H1 (cell line): Measurements from ENCODE around the gene PRDM2. TPM values are rescaled to one million over a fixed set of nuclear protein-coding genes. Genes with fewer than 3 reads are reported as not detected.

Source experiments
- CTCF ChIA-PET: fragments of 300-600 bp; sonication (Branson Sonifier 250); formaldehyde crosslinking; loops from one replicate; lab custom pipeline; 2021; ENCODE audit not compliant: partially characterized antibody; lab: Charles Lee
- POLR2A ChIA-PET: fragments of 300-600 bp; sonication (Branson Sonifier 250); formaldehyde crosslinking; loops from one replicate; lab custom pipeline; 2021; ENCODE audit warnings: inconsistent platforms; ENCODE audit not compliant: partially characterized antibody; lab: Charles Lee
- DNase-seq, 2 experiments: peaks; one replicate each; pipeline versions ENCODE4 v3.0.0 to v3.0.0-alpha.2; 2010 to 2022; ENCODE audit warnings: low spot score in 2 of 2, low read depth in 1 of 2, mixed read lengths in 1 of 2
- FAIRE-seq: peaks from 2 replicates; lab custom pipeline; 2011; peaks lifted over from hg19 to GRCh38; lab: Jason Lieb, UNC
- H2AFZ ChIP-seq: 2 replicates; pipeline ENCODE4 v1.8.1; 2012; ENCODE audit warnings: low read length, inconsistent platforms
- H2AK5ac ChIP-seq: 2 replicates; pipeline ENCODE4 v1.6.1; 2013; ENCODE audit warnings: low read depth, low read length
- H2BK120ac ChIP-seq: replicated peaks from 2 replicates; pipeline ENCODE3; 2013; ENCODE audit warnings: low read depth, low read length, inconsistent platforms
- H2BK12ac ChIP-seq: 2 replicates; pipeline ENCODE4 v1.6.1; 2013; ENCODE audit warnings: low read depth, low read length
- H2BK15ac ChIP-seq: 2 replicates; pipeline ENCODE4 v1.6.1; 2013; ENCODE audit warnings: low read length
- H2BK20ac ChIP-seq: 2 replicates; pipeline ENCODE4 v1.6.1; 2013; ENCODE audit warnings: low read length
- H2BK5ac ChIP-seq: 2 replicates; pipeline ENCODE4 v1.6.1; 2013; ENCODE audit warnings: low read depth, low read length
- H3K14ac ChIP-seq: 2 replicates; pipeline ENCODE4 v1.6.1; 2013; ENCODE audit warnings: inconsistent platforms; ENCODE audit not compliant: insufficient read length
- H3K18ac ChIP-seq: 2 replicates; pipeline ENCODE4 v1.6.1; 2013; ENCODE audit warnings: low read length; ENCODE audit errors: extremely low read depth
- H3K23ac ChIP-seq: 2 replicates; pipeline ENCODE4 v1.6.1; 2013; ENCODE audit warnings: inconsistent platforms; ENCODE audit not compliant: insufficient read length
- H3K23me2 ChIP-seq: 2 replicates; pipeline ENCODE4 v1.6.1; 2013; ENCODE audit warnings: low read depth, low read length
- H3K27ac ChIP-seq: 2 replicates; pipeline ENCODE4 v1.6.1; 2011; ENCODE audit warnings: low read depth, low read length, inconsistent platforms
- H3K27me3 ChIP-seq, 4 experiments: replicated peaks in 1 of 4; 1 replicate in 1 of 4; 2 replicates in 3 of 4; pipeline versions ENCODE4 v1.6.1 to v1.8.1; 2011 to 2013; ENCODE audit warnings: low read length in 3 of 4, mild to moderate bottlenecking in 3 of 4, inconsistent platforms in 2 of 4, mixed read lengths in 2 of 4, moderate library complexity in 1 of 4; ENCODE audit not compliant: control insufficient read depth in 3 of 4, insufficient read depth in 3 of 4; ENCODE audit errors: extremely low read depth in 1 of 4
- H3K36me3 ChIP-seq, 4 experiments: 2 replicates each; pipeline versions ENCODE4 v1.6.1 to v1.8.1; 2011 to 2013; ENCODE audit warnings: mild to moderate bottlenecking in 4 of 4, low read length in 3 of 4, moderate library complexity in 2 of 4, control low read depth in 1 of 4, inconsistent platforms in 1 of 4; ENCODE audit not compliant: insufficient read depth in 4 of 4, control insufficient read depth in 2 of 4
- H3K4ac ChIP-seq: replicated peaks from 2 replicates; pipeline ENCODE3; 2013; ENCODE audit warnings: low read length, low read depth, mixed read lengths, inconsistent platforms; ENCODE audit not compliant: insufficient read length
- H3K4me1 ChIP-seq, 4 experiments: replicated peaks in 1 of 4; 1 replicate in 1 of 4; 2 replicates in 3 of 4; pipeline versions ENCODE4 v1.6.1 to v1.8.1; 2011 to 2013; ENCODE audit warnings: low read length in 3 of 4, inconsistent platforms in 2 of 4, mixed read lengths in 1 of 4; ENCODE audit not compliant: insufficient read depth in 4 of 4, control insufficient read depth in 3 of 4
- H3K4me2 ChIP-seq, 2 experiments: 2 replicates each; pipeline versions ENCODE4 v1.6.1 to v1.8.1; 2011 to 2013; ENCODE audit warnings: low read depth in 2 of 2, low read length in 2 of 2, control low read depth in 1 of 2, inconsistent platforms in 1 of 2, mild to moderate bottlenecking in 1 of 2; ENCODE audit not compliant: insufficient read depth in 1 of 2
- H3K4me3 ChIP-seq, 4 experiments: fragments of 200-600, 300-600 bp in 1 of 4; sonication (generic), shearing (Covaris generic), sonication (Bioruptor Twin) in 1 of 4; 2 replicates each; pipeline versions ENCODE4 v1.5.1 to v1.8.1; 2011 to 2016; ENCODE audit warnings: low read length in 4 of 4, low read depth in 3 of 4, control low read depth in 2 of 4, inconsistent platforms in 2 of 4, mild to moderate bottlenecking in 2 of 4, mixed read lengths in 1 of 4, moderate library complexity in 1 of 4; ENCODE audit not compliant: insufficient read depth in 2 of 4; ENCODE audit errors: extremely low read depth in 1 of 4
- H3K56ac ChIP-seq: replicated peaks from 2 replicates; pipeline ENCODE3; 2013; ENCODE audit warnings: low read depth, mild to moderate bottlenecking, mixed read lengths, low read length, inconsistent platforms; ENCODE audit not compliant: insufficient read length
- H3K79me1 ChIP-seq: 2 replicates; pipeline ENCODE4 v1.6.1; 2013; ENCODE audit warnings: low read depth, low read length, control low read depth
- H3K79me2 ChIP-seq, 2 experiments: 2 replicates each; pipeline versions ENCODE4 v1.6.1 to v1.8.1; 2012 to 2013; ENCODE audit warnings: low read length in 2 of 2, mild to moderate bottlenecking in 2 of 2, inconsistent platforms in 1 of 2; ENCODE audit not compliant: insufficient read depth in 2 of 2, control insufficient read depth in 1 of 2
- H3K9ac ChIP-seq, 4 experiments: replicated peaks in 1 of 4; 1 replicate in 1 of 4; 2 replicates in 3 of 4; pipeline versions ENCODE4 v1.6.1 to v1.8.1; 2011 to 2013; ENCODE audit warnings: low read depth in 3 of 4, low read length in 3 of 4, control low read depth in 2 of 4, mild to moderate bottlenecking in 2 of 4, moderate library complexity in 2 of 4, inconsistent platforms in 1 of 4; ENCODE audit errors: extremely low read depth in 1 of 4
- H3K9me3 ChIP-seq, 2 experiments: 2 replicates each; pipeline versions ENCODE4 v1.6.1 to v1.8.1; 2012 to 2013; ENCODE audit warnings: mild to moderate bottlenecking in 2 of 2, moderate library complexity in 2 of 2, control low read depth in 1 of 2, inconsistent platforms in 1 of 2, low read depth in 1 of 2, low read length in 1 of 2, mixed read lengths in 1 of 2; ENCODE audit not compliant: insufficient read depth in 2 of 2
- H4K20me1 ChIP-seq, 2 experiments: replicated peaks in 1 of 2; 2 replicates each; pipeline versions ENCODE3 to v1.8.1; 2011 to 2013; ENCODE audit warnings: inconsistent platforms in 2 of 2, low read length in 2 of 2, mild to moderate bottlenecking in 1 of 2; ENCODE audit not compliant: insufficient read depth in 2 of 2, control insufficient read depth in 1 of 2
- H4K5ac ChIP-seq: 2 replicates; pipeline ENCODE4 v1.6.1; 2013; ENCODE audit warnings: low read length, low read depth, mixed read lengths, inconsistent platforms; ENCODE audit not compliant: insufficient read length
- H4K8ac ChIP-seq: 2 replicates; pipeline ENCODE4 v1.8.0; 2013; ENCODE audit warnings: mild to moderate bottlenecking, moderate library complexity, low read length, inconsistent platforms; ENCODE audit not compliant: insufficient read depth; ENCODE audit errors: extremely low read depth
- H4K91ac ChIP-seq: replicated peaks from 2 replicates; pipeline ENCODE3; 2013; ENCODE audit warnings: low read length, mixed read lengths, inconsistent platforms; ENCODE audit not compliant: insufficient read length
- CHD2 ChIP-seq: IDR thresholded peaks from 2 replicates; pipeline ENCODE4 v1.6.1; 2012; ENCODE audit warnings: low read length, improper control_type of control experiment
- CTBP2 ChIP-seq: IDR thresholded peaks from 2 replicates; pipeline ENCODE4 v1.7.0; 2011; ENCODE audit warnings: borderline replicate concordance, mild to moderate bottlenecking, moderate library complexity, mixed read lengths, low read length; ENCODE audit not compliant: insufficient read depth, insufficient read length
- NANOG ChIP-seq: IDR thresholded peaks from 2 replicates; pipeline ENCODE4 v1.6.1; 2011; ENCODE audit warnings: low read length, low read depth, mild to moderate bottlenecking, inconsistent platforms; ENCODE audit not compliant: insufficient read depth, poor library complexity, severe bottlenecking
- RNF2 ChIP-seq: fragments of 200-900, 300-1000 bp; sonication (generic); IDR thresholded peaks from 2 replicates; pipeline ENCODE4 v1.7.1; 2016; ENCODE audit warnings: borderline replicate concordance, low read depth, mild to moderate bottlenecking, antibody characterized with exemption, low read length; ENCODE audit not compliant: poor library complexity, severe bottlenecking; ENCODE audit errors: missing control alignments
- SIRT6 ChIP-seq: IDR thresholded peaks from one replicate; pipeline ENCODE4 v1.7.1; 2012; ENCODE audit warnings: low read length, inconsistent platforms
- SIX5 ChIP-seq: IDR thresholded peaks from 2 replicates; pipeline ENCODE4 v1.6.1; 2011; ENCODE audit warnings: mild to moderate bottlenecking, low read depth, low read length
- TEAD4 ChIP-seq: IDR thresholded peaks from 2 replicates; pipeline ENCODE4 v1.6.1; 2012; ENCODE audit warnings: low read depth, low read length, inconsistent platforms, mixed read lengths
- WGBS, 2 experiments: shearing (Covaris generic) in 1 of 2; methylation state at CpG; one replicate each; pipeline versions ENCODE4 v1.1.6 to v1.1.7; 2013 to 2015; ENCODE audit warnings: low lambda C conversion rate in 2 of 2, mixed read lengths in 2 of 2, inconsistent platforms in 1 of 2, low coverage in 1 of 2, missing lambda C conversion rate in 1 of 2; ENCODE audit not compliant: insufficient replicate concordance in 2 of 2, insufficient coverage in 1 of 2, insufficient read length in 1 of 2; ENCODE audit errors: extremely low coverage in 1 of 2, missing lambda C conversion rate in 1 of 2; 5-methylcytosine and 5-hydroxymethylcytosine counted together
- polyA plus RNA-seq, 7 experiments: library from polyadenylated mRNA; depleted of rRNA in 3 of 7; stranded (reverse) in 5 of 7; unstranded in 2 of 7; fragments of >200 nt in 5 of 7; fragments of 200-250 nt in 2 of 7; gene quantifications; 1 replicate in 5 of 7; 2 replicates in 1 of 7; 4 replicates in 1 of 7; pipeline versions ENCODE4 v1.2.1 to v1.2.3, GENCODE V29; 2011 to 2013; ENCODE audit warnings: missing spikeins in 2 of 7, mixed read lengths in 2 of 7
- total RNA-seq: library from RNA; stranded (reverse); fragmentation: NEBNext Ultra II Directional; extraction: Animal tissue kit (Norgen Biotek cat#: 25700); gene quantifications from 2 replicates; pipeline ENCODE4 v1.2.1, GENCODE V29; 2021
- TF ChIP-seq, protein P1 (sequence below), 3 experiments: IDR thresholded peaks; 1 replicate in 2 of 3; 2 replicates in 1 of 3; pipeline versions ENCODE4 v1.5.1 to v1.6.1; 2011; ENCODE audit warnings: low read length in 3 of 3, mild to moderate bottlenecking in 3 of 3, inconsistent platforms in 2 of 3, low read depth in 1 of 3, moderate library complexity in 1 of 3; ENCODE audit not compliant: insufficient read depth in 1 of 3; ENCODE audit errors: control extremely low read depth in 1 of 3
- TF ChIP-seq, protein P2 (sequence below): IDR thresholded peaks from 2 replicates; pipeline ENCODE4 v1.6.1; 2011; ENCODE audit warnings: low read depth, mild to moderate bottlenecking, low read length; ENCODE audit not compliant: insufficient read depth

PRDM2 gene
- total and polyA plus RNA-seq, 2 of the 8 experiments (the other 6 are each of a cell fraction or from before 2014, with no cell fraction given) = 5.8 to 21.2 TPM

DNA sequence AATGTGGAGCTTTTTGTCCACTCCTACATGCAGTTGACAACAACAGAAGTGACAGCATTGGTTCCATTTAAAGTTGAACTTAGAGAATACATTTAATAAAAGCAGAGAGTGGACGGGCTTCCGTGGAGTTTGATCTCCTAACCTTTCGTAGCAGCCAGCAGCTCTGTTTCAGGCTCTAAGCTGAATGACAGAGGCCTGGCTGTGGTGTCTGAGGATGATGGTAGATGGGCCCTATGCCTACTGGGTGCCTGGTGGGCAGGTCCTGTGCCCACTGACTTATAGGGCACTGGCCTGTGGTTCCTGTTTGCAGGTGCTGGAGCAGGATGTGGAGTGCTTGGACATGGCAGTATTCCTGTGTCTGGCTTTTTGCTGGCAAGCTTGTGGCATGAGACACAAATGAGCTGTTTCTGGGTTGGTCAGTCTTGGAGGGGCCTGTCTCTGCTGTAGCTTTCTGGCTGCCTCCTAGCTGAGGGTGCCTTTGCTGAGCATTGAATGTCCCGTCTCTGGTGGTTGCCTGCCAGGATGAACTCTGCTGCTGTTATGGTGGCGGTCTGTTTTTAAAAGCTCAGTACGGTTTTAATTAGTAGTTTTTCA is 54.6 kb downstream of the PRDM2 start:
- no peak overlapping the region for H3K23ac ChIP-seq
- no peak overlapping the region for H2BK20ac ChIP-seq
- no peak overlapping the region for H3K4me3 ChIP-seq
- no peak overlapping the region for H4K8ac ChIP-seq
- no peak overlapping the region for H2BK120ac ChIP-seq
- ChIA-PET POLR2A (interaction anchor here (0.6 kb wide), 1 partner anchor 151 kb away, joined by 3 read pairs; no protein-coding TSS in a partner anchor), CTCF (interaction anchor here (0.7 to 1.6 kb wide), 6 partner anchors 10 to 59 kb away, joined by 3 to 7 read pairs (median 3); no protein-coding TSS in a partner anchor)
- peaks cover 2 to 9% (median 4%) of the 10 kb centered on the region in 4 experiments; a peak in 3 of 7 replicates for H3K4me1 ChIP-seq
- H2AFZ ChIP-seq = no peak overlapping the region
- H3K23me2 ChIP-seq = no peaks in the 10 kb centered on the region
- H2BK15ac ChIP-seq = no peak overlapping the region
- H4K91ac ChIP-seq = no peak overlapping the region
- H3K14ac ChIP-seq = no peak overlapping the region
- FAIRE-seq = no peak
- H2AK5ac ChIP-seq = no peak overlapping the region
- no peak overlapping the region for H3K9ac ChIP-seq
- WGBS, 2 experiments = 94% methylated on average over 6 of the region's 6 CpGs; no CpG with 5 or more reads in 1 of the 2 experiments
- H2BK5ac ChIP-seq = no peak overlapping the region
- no peak overlapping the region for H3K56ac ChIP-seq
- no peak overlapping the region for H4K5ac ChIP-seq
- H3K27me3 ChIP-seq = no peaks in the 10 kb centered on the region
- no peak overlapping the region for H3K4me2 ChIP-seq
- H3K36me3 ChIP-seq = no peaks in the 10 kb centered on the region
- peaks cover 3 to 62% of the 10 kb centered on the region in 2 experiments; a peak in 2 of 4 replicates for H3K79me2 ChIP-seq
- no peaks in the 10 kb centered on the region for H3K9me3 ChIP-seq
- no peak overlapping the region for H2BK12ac ChIP-seq
- no peak overlapping the region for H3K4ac ChIP-seq
- H4K20me1 ChIP-seq = peaks cover 15 to 19% of the 10 kb centered on the region in 2 experiments
- no peak overlapping the region for H3K18ac ChIP-seq
- H3K79me1 ChIP-seq = no peaks in the 10 kb centered on the region
- H3K27ac ChIP-seq = no peak overlapping the region
- DNase-seq = no peak
- no peak for TF ChIP-seq NANOG
- no peak for TF ChIP-seq CHD2
- TF ChIP-seq SIRT6 = no peak
- TF ChIP-seq RNF2 = no peak
- TF ChIP-seq, protein P1, sequence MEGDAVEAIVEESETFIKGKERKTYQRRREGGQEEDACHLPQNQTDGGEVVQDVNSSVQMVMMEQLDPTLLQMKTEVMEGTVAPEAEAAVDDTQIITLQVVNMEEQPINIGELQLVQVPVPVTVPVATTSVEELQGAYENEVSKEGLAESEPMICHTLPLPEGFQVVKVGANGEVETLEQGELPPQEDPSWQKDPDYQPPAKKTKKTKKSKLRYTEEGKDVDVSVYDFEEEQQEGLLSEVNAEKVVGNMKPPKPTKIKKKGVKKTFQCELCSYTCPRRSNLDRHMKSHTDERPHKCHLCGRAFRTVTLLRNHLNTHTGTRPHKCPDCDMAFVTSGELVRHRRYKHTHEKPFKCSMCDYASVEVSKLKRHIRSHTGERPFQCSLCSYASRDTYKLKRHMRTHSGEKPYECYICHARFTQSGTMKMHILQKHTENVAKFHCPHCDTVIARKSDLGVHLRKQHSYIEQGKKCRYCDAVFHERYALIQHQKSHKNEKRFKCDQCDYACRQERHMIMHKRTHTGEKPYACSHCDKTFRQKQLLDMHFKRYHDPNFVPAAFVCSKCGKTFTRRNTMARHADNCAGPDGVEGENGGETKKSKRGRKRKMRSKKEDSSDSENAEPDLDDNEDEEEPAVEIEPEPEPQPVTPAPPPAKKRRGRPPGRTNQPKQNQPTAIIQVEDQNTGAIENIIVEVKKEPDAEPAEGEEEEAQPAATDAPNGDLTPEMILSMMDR (IDR thresholded peaks at IDR 0.05; ENCODE audit: control extremely low read depth in 1 of 3, insufficient read depth in 1 of 3, low read depth in 1 of 3, low read length in 3 of 3) = no peak
- TF ChIP-seq, protein P2, sequence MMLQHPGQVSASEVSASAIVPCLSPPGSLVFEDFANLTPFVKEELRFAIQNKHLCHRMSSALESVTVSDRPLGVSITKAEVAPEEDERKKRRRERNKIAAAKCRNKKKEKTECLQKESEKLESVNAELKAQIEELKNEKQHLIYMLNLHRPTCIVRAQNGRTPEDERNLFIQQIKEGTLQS = no peak
- TF ChIP-seq SIX5 = no peak
- no peak for TF ChIP-seq CTBP2
- no peak for TF ChIP-seq TEAD4
